ENCODE measurements around the gene ASB16. TPM values are rescaled to one million over a fixed set of nuclear protein-coding genes. Genes with fewer than 3 reads are reported as not detected.

ASB16 gene
- total and polyA plus RNA-seq, 10 of the 15 experiments (the other 5 are each of a cell fraction or from before 2014, with no cell fraction given): 0.07 to 1.1 (median 0.44) TPM; not detected in 5

DNA sequence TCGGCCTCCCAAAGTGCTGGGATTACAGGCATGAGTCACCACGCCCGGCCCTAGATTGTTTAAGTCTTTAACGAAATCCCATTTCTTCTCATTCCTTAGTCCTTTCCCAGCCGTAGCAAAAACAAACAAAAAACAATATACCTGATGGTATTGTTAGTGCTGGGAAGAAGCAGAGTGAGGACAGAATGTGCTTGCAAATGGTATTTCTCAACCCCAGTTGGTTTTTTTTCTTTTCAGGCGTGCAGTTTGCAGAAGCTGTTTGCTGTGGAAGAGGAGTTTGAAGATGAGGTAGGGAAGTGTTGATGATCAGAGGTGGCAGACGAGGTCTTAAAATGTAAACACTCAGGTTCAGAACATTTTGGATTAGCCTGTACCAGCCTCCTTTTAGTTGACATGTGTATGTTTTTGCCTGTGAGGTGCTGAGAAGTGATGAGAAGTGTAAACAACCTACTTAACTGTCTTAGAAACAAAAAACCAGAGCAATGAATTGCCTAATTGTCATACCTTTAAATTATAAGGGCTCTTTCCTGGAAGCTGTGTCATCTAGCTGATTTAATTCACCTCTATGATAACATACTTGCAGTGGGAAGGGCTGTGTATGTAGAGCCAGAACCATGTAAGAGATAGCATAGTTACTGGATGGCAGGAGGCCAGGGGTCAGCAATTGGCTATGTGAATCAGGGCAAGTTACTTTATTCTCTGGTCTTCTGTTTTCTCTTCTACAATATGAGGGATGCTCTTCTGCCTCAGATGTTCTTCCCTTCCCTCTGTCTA lies 25.4 kb upstream of the ASB16 start:
- Histone ChIP-seq H3K79me2 (ENCODE audit: control insufficient read depth, insufficient read depth, low read length) (peaks cover 19% of the 10 kb centered on the region), H2AFZ (ENCODE audit: control insufficient read depth, low read depth, low read length) (no peak overlapping the region), H3K4me3 (no peak overlapping the region), H3K27me3 (replicated peaks in 1 of 2; ENCODE audit: control insufficient read depth in 2 of 2, insufficient read depth in 2 of 2, low read length in 1 of 2) (no peaks in the 10 kb centered on the region), H3K36me3 (ENCODE audit: control insufficient read depth in 2 of 2, insufficient read depth in 2 of 2, low read length in 1 of 2) (peaks cover 10 to 13% of the 10 kb centered on the region in 2 experiments), H3K9ac (ENCODE audit: control insufficient read depth, insufficient read depth, low read length) (no peak overlapping the region), H3K4me1 (ENCODE audit: control insufficient read depth, insufficient read depth, low read length) (peaks cover 9% of the 10 kb centered on the region; the same call in 1 of the 2 replicates), H4K20me1 (ENCODE audit: control insufficient read depth, insufficient read depth) (no peaks in the 10 kb centered on the region), H3K9me3 (replicated peaks; ENCODE audit: control insufficient read depth, insufficient read depth, low read length) (no peaks in the 10 kb centered on the region), H3K27ac (ENCODE audit: control insufficient read depth, insufficient read depth) (no peak overlapping the region), H3K4me2 (ENCODE audit: control insufficient read depth, insufficient read depth) (no peak overlapping the region)
- POLR2A ChIA-PET: interaction anchor here (0.6 kb wide), 1 partner anchor 22 kb away, joined by 3 read pairs; the partner anchor contains the start of gene HDAC5
- RAD21 ChIA-PET (ENCODE audit: unreplicated experiment): interaction anchor here (1.2 kb wide), 1 partner anchor 201 kb away, joined by 3 read pairs; no protein-coding TSS in a partner anchor
- no peak for TF ChIP-seq MXI1 (IDR thresholded peaks at IDR 0.05; ENCODE audit: low read depth, low read length)
- TF ChIP-seq, protein P1, sequence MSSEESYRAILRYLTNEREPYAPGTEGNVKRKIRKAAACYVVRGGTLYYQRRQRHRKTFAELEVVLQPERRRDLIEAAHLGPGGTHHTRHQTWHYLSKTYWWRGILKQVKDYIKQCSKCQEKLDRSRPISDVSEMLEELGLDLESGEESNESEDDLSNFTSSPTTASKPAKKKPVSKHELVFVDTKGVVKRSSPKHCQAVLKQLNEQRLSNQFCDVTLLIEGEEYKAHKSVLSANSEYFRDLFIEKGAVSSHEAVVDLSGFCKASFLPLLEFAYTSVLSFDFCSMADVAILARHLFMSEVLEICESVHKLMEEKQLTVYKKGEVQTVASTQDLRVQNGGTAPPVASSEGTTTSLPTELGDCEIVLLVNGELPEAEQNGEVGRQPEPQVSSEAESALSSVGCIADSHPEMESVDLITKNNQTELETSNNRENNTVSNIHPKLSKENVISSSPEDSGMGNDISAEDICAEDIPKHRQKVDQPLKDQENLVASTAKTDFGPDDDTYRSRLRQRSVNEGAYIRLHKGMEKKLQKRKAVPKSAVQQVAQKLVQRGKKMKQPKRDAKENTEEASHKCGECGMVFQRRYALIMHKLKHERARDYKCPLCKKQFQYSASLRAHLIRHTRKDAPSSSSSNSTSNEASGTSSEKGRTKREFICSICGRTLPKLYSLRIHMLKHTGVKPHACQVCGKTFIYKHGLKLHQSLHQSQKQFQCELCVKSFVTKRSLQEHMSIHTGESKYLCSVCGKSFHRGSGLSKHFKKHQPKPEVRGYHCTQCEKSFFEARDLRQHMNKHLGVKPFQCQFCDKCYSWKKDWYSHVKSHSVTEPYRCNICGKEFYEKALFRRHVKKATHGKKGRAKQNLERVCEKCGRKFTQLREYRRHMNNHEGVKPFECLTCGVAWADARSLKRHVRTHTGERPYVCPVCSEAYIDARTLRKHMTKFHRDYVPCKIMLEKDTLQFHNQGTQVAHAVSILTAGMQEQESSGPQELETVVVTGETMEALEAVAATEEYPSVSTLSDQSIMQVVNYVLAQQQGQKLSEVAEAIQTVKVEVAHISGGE (CRISPR knock-in tag; IDR thresholded peaks at IDR 0.05): no peak
- no peak for TF ChIP-seq MEF2B (IDR thresholded peaks at IDR 0.05; ENCODE audit: partially characterized antibody, poor library complexity, severe bottlenecking)
- no peak for TF ChIP-seq SRF (IDR thresholded peaks at IDR 0.05; ENCODE audit: low read depth in 2 of 2, low read length in 2 of 2)
- TF ChIP-seq TBL1XR1 (IDR thresholded peaks at IDR 0.05; ENCODE audit: low read depth, low read length): no peak
- no peak for TF ChIP-seq PRDM15 (CRISPR knock-in tag; IDR thresholded peaks at IDR 0.05)
- TF ChIP-seq YBX1 (IDR thresholded peaks at IDR 0.05): no peak
- no peak for TF ChIP-seq POLR2A (IDR thresholded peaks at IDR 0.05; ENCODE audit: low read depth, low read length)
- no peak for TF ChIP-seq SUZ12 (IDR thresholded peaks at IDR 0.05; ENCODE audit: unreplicated experiment)
- FAIRE-seq: peak; percentile 71
- no peak for ATAC-seq
- WGBS (ENCODE audit: insufficient coverage, insufficient replicate concordance, low lambda C conversion rate, missing lambda C conversion rate): 98% methylated on average over 7 of the region's 7 CpGs
- TSS peak; percentile 34 for BruUV-seq (replicated peaks)
- CTCF ChIA-PET: interaction anchor here (1.4 to 2.1 kb wide), 2 partner anchors 23 to 29 kb away, joined by 4 read pairs; no protein-coding TSS in a partner anchor
- intact Hi-C loops (cut with micrococcal nuclease; ENCODE audit: unreplicated experiment): loop anchor here (5.0 kb wide), 2 partner anchors 42 to 182 kb away; partner anchors contain the start of gene TMUB2
- in situ Hi-C loops (cut with MboI): loop anchor here (5.0 kb wide), 1 partner anchor 182 kb away; no protein-coding TSS in a partner anchor
- no peak for DNase-seq (ENCODE audit: low read depth, low spot score)
- SMC1A ChIA-PET (ENCODE audit: uncharacterized antibody, unreplicated experiment): no interaction called here
